ENCODE measurements around the gene OR2A12. TPM values are rescaled to one million over a fixed set of nuclear protein-coding genes. Genes with fewer than 3 reads are reported as not detected.

Gene OR2A12
- not detected in 3 replicates for total RNA-seq

DNA sequence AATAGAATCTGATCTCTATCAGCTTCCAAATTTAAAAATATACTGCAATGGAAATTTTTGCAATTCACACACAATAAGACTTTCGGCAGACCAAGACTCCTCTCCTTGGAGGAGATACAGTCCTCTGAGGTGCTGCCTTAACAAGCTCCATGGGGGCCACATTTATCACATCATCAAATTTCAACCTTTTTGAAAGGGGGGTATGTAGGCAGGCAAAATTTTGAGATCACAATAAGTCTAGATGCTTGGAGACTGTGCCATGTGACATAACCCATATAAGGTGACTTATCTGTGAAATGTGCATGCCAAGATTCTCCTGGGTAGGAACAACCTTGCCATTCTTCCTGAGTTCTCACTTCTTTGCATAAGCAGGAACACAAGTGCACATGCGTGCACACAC lies at the start of gene OR2A12:
TSS of gene OR2A12 (plus strand) at position 301 of the 400 bp plus-strand sequence. CDS start 8,830 bp downstream, outside the sequence.
- no peak within 1 kb of the TSS for H3K4me3 Mint-ChIP-seq
- H3K4me1 Mint-ChIP-seq = no peaks in the 10 kb centered on the region
- peaks cover 5% of the 10 kb centered on the region for H3K27me3 Mint-ChIP-seq (ENCODE audit: low read depth)
- H3K27ac Mint-ChIP-seq = no peak within 1 kb of the TSS
- no peaks in the 10 kb centered on the region for H3K36me3 Mint-ChIP-seq
- TF ChIP-seq, protein P1, sequence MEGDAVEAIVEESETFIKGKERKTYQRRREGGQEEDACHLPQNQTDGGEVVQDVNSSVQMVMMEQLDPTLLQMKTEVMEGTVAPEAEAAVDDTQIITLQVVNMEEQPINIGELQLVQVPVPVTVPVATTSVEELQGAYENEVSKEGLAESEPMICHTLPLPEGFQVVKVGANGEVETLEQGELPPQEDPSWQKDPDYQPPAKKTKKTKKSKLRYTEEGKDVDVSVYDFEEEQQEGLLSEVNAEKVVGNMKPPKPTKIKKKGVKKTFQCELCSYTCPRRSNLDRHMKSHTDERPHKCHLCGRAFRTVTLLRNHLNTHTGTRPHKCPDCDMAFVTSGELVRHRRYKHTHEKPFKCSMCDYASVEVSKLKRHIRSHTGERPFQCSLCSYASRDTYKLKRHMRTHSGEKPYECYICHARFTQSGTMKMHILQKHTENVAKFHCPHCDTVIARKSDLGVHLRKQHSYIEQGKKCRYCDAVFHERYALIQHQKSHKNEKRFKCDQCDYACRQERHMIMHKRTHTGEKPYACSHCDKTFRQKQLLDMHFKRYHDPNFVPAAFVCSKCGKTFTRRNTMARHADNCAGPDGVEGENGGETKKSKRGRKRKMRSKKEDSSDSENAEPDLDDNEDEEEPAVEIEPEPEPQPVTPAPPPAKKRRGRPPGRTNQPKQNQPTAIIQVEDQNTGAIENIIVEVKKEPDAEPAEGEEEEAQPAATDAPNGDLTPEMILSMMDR (IDR thresholded peaks at IDR 0.05; ENCODE audit: unreplicated experiment) = no peak
- peaks cover 4% of the 10 kb centered on the region for H3K9me3 Mint-ChIP-seq
- no peak for DNase-seq (ENCODE audit: low spot score in 2 of 2, unreplicated experiment in 2 of 2)

- no peaks in the 10 kb centered on the region for H3K9me3 Mint-ChIP-seq
- TF ChIP-seq, protein P1 (IDR thresholded peaks at IDR 0.05; ENCODE audit: unreplicated experiment) = no peak
- H3K36me3 Mint-ChIP-seq = no peaks in the 10 kb centered on the region
- no peak overlapping the region for H3K27ac Mint-ChIP-seq
- peaks cover 17% of the 10 kb centered on the region for H3K4me1 Mint-ChIP-seq
- no peaks in the 10 kb centered on the region for H3K27me3 Mint-ChIP-seq (ENCODE audit: low read depth)
- no peak overlapping the region for H3K4me3 Mint-ChIP-seq
- DNase-seq (ENCODE audit: low spot score in 2 of 2, unreplicated experiment in 2 of 2) = no peak
Observed at GRCh38 chr7:144036302-144036885, 49.7 kb upstream of the OR2A12 start.

GRCh38 chr7:144037414-144038035 lies 48.6 kb upstream of the OR2A12 start:
- TF ChIP-seq, protein P1 (IDR thresholded peaks at IDR 0.05; ENCODE audit: unreplicated experiment) = no peak
- no peak overlapping the region for H3K4me3 Mint-ChIP-seq
- H3K36me3 Mint-ChIP-seq = no peaks in the 10 kb centered on the region
- H3K4me1 Mint-ChIP-seq = peaks cover 10% of the 10 kb centered on the region
- no peaks in the 10 kb centered on the region for H3K9me3 Mint-ChIP-seq
- no peaks in the 10 kb centered on the region for H3K27me3 Mint-ChIP-seq (ENCODE audit: low read depth)
- no peak overlapping the region for H3K27ac Mint-ChIP-seq
- DNase-seq (ENCODE audit: low spot score in 2 of 2, unreplicated experiment in 2 of 2) = no peak

- peaks cover 4% of the 10 kb centered on the region for H3K27me3 Mint-ChIP-seq (ENCODE audit: low read depth)
- H3K27ac Mint-ChIP-seq = no peak overlapping the region
- no peak overlapping the region for H3K4me3 Mint-ChIP-seq
- H3K9me3 Mint-ChIP-seq = no peaks in the 10 kb centered on the region
- H3K4me1 Mint-ChIP-seq = peaks cover 3% of the 10 kb centered on the region
- no peak for DNase-seq (ENCODE audit: low spot score in 2 of 2, unreplicated experiment in 2 of 2)
- no peaks in the 10 kb centered on the region for H3K36me3 Mint-ChIP-seq
- TF ChIP-seq, protein P1 (IDR thresholded peaks at IDR 0.05; ENCODE audit: unreplicated experiment) = no peak
Observed at GRCh38 chr7:144038887-144039286, 47.2 kb upstream of the OR2A12 start.

GRCh38 chr7:144048648-144049047 lies 37.4 kb upstream of the OR2A12 start, which contains the start of gene OR2A5:
Gene OR2A5 (plus strand): TSS chr7:144048948. CDS start chr7:144050402, 1,454 bp downstream.
- no peak within 1 kb of the TSS for H3K27ac Mint-ChIP-seq
- H3K9me3 Mint-ChIP-seq = no peaks in the 10 kb centered on the region
- H3K27me3 Mint-ChIP-seq (ENCODE audit: low read depth) = peaks cover 7% of the 10 kb centered on the region
- no peaks in the 10 kb centered on the region for H3K36me3 Mint-ChIP-seq
- H3K4me3 Mint-ChIP-seq = no peak within 1 kb of the TSS
- H3K4me1 Mint-ChIP-seq = peaks cover 6% of the 10 kb centered on the region
- TF ChIP-seq, protein P1 (IDR thresholded peaks at IDR 0.05; ENCODE audit: unreplicated experiment) = no peak
- no peak for DNase-seq (ENCODE audit: low spot score in 2 of 2, unreplicated experiment in 2 of 2)

Data from mesothelial cell of epicardium (in vitro differentiated cells).